Measurements from ENCODE around the gene CLEC18C.
"Not testable (repeated sequence)": the region's sequence is repeated elsewhere in the genome, so short reads cannot be mapped to it uniquely, and the experiment has no call there.

Gene CLEC18C

GRCh38 chr16:70143231-70143895 lies 30.2 kb upstream of the CLEC18C start:
- not testable (repeated sequence) for H2BK120ac ChIP-seq (ENCODE audit: insufficient read depth, low read length, poor library complexity); H3K9ac ChIP-seq (ENCODE audit: low read length); H3K27ac ChIP-seq (ENCODE audit: low read depth, low read length); H2AK5ac ChIP-seq (ENCODE audit: low read length); H3K23ac ChIP-seq (ENCODE audit: low read length); H3K14ac ChIP-seq (ENCODE audit: low read length); H3K4me3 ChIP-seq (ENCODE audit: low read depth, low read length); H4K12ac ChIP-seq (ENCODE audit: low read depth, low read length); H2AFZ ChIP-seq (ENCODE audit: insufficient read depth, low read length, poor library complexity); H3K4me1 ChIP-seq (ENCODE audit: control insufficient read depth in 1 of 2, insufficient read depth in 2 of 2, low read length in 2 of 2); H4K91ac ChIP-seq (ENCODE audit: low read depth, low read length); H3K4ac ChIP-seq (ENCODE audit: low read depth, low read length); DNase-seq; H3K27me3 ChIP-seq (ENCODE audit: insufficient read depth, low read length); H4K8ac ChIP-seq (ENCODE audit: low read depth, low read length); H2BK5ac ChIP-seq (ENCODE audit: low read depth, low read length, poor library complexity); H3K79me2 ChIP-seq (ENCODE audit: control insufficient read depth, insufficient read depth, low read length, poor library complexity); H3K79me1 ChIP-seq (ENCODE audit: low read length); H3K4me2 ChIP-seq (ENCODE audit: low read length); H2BK12ac ChIP-seq (ENCODE audit: low read length); H3K9me3 ChIP-seq (ENCODE audit: insufficient read depth, low read depth, low read length); H3K18ac ChIP-seq (ENCODE audit: low read length)
- no CpG with 5 or more reads among the region's 9 CpGs for WGBS (ENCODE audit: extremely low coverage, insufficient coverage, insufficient read length)
- H3K36me3 ChIP-seq (ENCODE audit: control insufficient read depth in 1 of 2, insufficient read depth in 2 of 2, low read length in 2 of 2), result peaks cover 30 to 34% of the 10 kb centered on the region in 2 experiments

DNA sequence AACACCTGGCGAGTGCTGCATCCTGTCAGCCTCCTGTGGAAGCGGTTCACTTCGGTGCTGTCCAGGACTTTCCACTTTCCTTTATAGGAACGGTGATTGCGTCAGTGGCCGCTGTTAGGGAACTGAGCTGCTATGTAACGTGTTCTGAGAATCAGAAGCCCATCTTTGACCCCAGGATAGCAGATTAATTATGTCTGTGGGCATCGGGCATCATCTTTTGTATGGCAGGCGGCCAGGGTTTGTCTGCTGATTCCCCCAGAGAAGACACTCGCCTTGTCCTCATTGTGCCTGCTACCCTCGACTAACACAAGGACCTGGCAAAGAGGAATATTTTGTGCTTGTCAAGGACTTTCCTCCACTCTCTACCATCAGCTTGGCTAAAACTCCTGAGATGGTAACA lies 25.7 kb upstream of the CLEC18C start:
- H3K27ac ChIP-seq (ENCODE audit: low read depth, low read length); H3K23ac ChIP-seq (ENCODE audit: low read length); H3K9ac ChIP-seq (ENCODE audit: low read length); H3K79me1 ChIP-seq (ENCODE audit: low read length); H3K4me2 ChIP-seq (ENCODE audit: low read length); H3K4me3 ChIP-seq (ENCODE audit: low read depth, low read length); H3K27me3 ChIP-seq (ENCODE audit: insufficient read depth, low read length); H3K79me2 ChIP-seq (ENCODE audit: control insufficient read depth, insufficient read depth, low read length, poor library complexity); H3K4me1 ChIP-seq (ENCODE audit: control insufficient read depth in 1 of 2, insufficient read depth in 2 of 2, low read length in 2 of 2); H4K12ac ChIP-seq (ENCODE audit: low read depth, low read length); H2AK5ac ChIP-seq (ENCODE audit: low read length); H3K9me3 ChIP-seq (ENCODE audit: insufficient read depth, low read depth, low read length); H4K8ac ChIP-seq (ENCODE audit: low read depth, low read length); H2AFZ ChIP-seq (ENCODE audit: insufficient read depth, low read length, poor library complexity); H3K14ac ChIP-seq (ENCODE audit: low read length); H4K91ac ChIP-seq (ENCODE audit: low read depth, low read length); H2BK5ac ChIP-seq (ENCODE audit: low read depth, low read length, poor library complexity); DNase-seq; H3K4ac ChIP-seq (ENCODE audit: low read depth, low read length); H2BK12ac ChIP-seq (ENCODE audit: low read length); H2BK120ac ChIP-seq (ENCODE audit: insufficient read depth, low read length, poor library complexity); H3K18ac ChIP-seq (ENCODE audit: low read length): not testable (repeated sequence)
- no CpG with 5 or more reads among the region's 11 CpGs for WGBS (ENCODE audit: extremely low coverage, insufficient coverage, insufficient read length)
- peaks cover 27 to 50% of the 10 kb centered on the region in 2 experiments for H3K36me3 ChIP-seq (ENCODE audit: control insufficient read depth in 1 of 2, insufficient read depth in 2 of 2, low read length in 2 of 2)

DNA sequence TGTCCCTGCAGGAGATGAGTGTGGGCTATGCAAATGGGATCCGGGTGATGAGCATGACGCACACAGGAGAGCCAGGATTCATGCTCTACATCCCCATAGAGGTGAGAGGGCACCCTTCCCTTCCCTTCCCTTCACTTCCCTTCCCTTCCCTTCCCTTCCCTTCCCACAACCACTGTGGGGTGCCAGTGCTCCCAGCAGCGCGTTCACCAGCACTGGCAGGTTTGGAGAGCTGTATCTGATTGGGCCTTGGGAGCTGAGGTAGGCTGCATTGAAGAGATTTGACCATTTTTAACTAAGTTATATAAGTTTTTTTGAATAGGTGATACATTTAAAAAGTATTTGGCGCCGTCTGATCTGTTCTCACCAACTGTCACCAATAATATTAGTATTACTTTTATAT lies 25.1 kb upstream of the CLEC18C start:
- H3K14ac ChIP-seq (ENCODE audit: low read length); H3K4me3 ChIP-seq (ENCODE audit: low read depth, low read length); H3K23ac ChIP-seq (ENCODE audit: low read length); H3K4me1 ChIP-seq (ENCODE audit: control insufficient read depth in 1 of 2, insufficient read depth in 2 of 2, low read length in 2 of 2); H3K79me1 ChIP-seq (ENCODE audit: low read length); H3K9ac ChIP-seq (ENCODE audit: low read length); H2BK5ac ChIP-seq (ENCODE audit: low read depth, low read length, poor library complexity); H3K18ac ChIP-seq (ENCODE audit: low read length); H3K4me2 ChIP-seq (ENCODE audit: low read length); H2AFZ ChIP-seq (ENCODE audit: insufficient read depth, low read length, poor library complexity); H3K27ac ChIP-seq (ENCODE audit: low read depth, low read length); H4K12ac ChIP-seq (ENCODE audit: low read depth, low read length); H3K79me2 ChIP-seq (ENCODE audit: control insufficient read depth, insufficient read depth, low read length, poor library complexity); H3K4ac ChIP-seq (ENCODE audit: low read depth, low read length); DNase-seq; H2BK12ac ChIP-seq (ENCODE audit: low read length); H3K27me3 ChIP-seq (ENCODE audit: insufficient read depth, low read length); H3K9me3 ChIP-seq (ENCODE audit: insufficient read depth, low read depth, low read length); H2AK5ac ChIP-seq (ENCODE audit: low read length); H2BK120ac ChIP-seq (ENCODE audit: insufficient read depth, low read length, poor library complexity); H4K91ac ChIP-seq (ENCODE audit: low read depth, low read length); H4K8ac ChIP-seq (ENCODE audit: low read depth, low read length): not testable (repeated sequence)
- peaks cover 23 to 51% of the 10 kb centered on the region in 2 experiments for H3K36me3 ChIP-seq (ENCODE audit: control insufficient read depth in 1 of 2, insufficient read depth in 2 of 2, low read length in 2 of 2)
- no CpG with 5 or more reads among the region's 6 CpGs for WGBS (ENCODE audit: extremely low coverage, insufficient coverage, insufficient read length)

DNA sequence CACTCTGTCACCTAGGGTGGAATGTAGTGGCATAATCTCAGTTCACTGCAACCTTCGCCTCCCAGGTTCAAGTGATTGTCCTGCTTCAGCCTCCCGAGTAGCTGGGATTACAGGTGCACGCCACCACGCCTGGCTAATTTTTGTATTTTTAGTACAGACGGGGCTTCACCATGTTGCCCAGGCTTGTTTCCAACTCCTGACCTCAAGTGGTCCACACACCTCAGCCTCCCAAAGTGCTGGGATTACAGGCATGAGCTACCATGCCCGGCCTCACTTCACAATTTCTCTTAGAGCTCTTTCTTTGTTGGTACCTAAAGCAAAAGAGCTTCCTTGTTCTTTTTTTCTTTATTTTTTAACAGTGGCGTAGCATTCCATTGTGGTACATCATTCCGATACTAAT lies 24.3 kb upstream of the CLEC18C start:
- not testable (repeated sequence) for H3K4me1 ChIP-seq (ENCODE audit: control insufficient read depth in 1 of 2, insufficient read depth in 2 of 2, low read length in 2 of 2); H4K8ac ChIP-seq (ENCODE audit: low read depth, low read length); H3K14ac ChIP-seq (ENCODE audit: low read length); H2BK120ac ChIP-seq (ENCODE audit: insufficient read depth, low read length, poor library complexity); H4K91ac ChIP-seq (ENCODE audit: low read depth, low read length); H3K27me3 ChIP-seq (ENCODE audit: insufficient read depth, low read length); H3K27ac ChIP-seq (ENCODE audit: low read depth, low read length); H3K9ac ChIP-seq (ENCODE audit: low read length); H2AFZ ChIP-seq (ENCODE audit: insufficient read depth, low read length, poor library complexity); H4K12ac ChIP-seq (ENCODE audit: low read depth, low read length); H3K79me1 ChIP-seq (ENCODE audit: low read length); H2BK5ac ChIP-seq (ENCODE audit: low read depth, low read length, poor library complexity); DNase-seq; H2BK12ac ChIP-seq (ENCODE audit: low read length); H3K79me2 ChIP-seq (ENCODE audit: control insufficient read depth, insufficient read depth, low read length, poor library complexity); H3K23ac ChIP-seq (ENCODE audit: low read length); H3K18ac ChIP-seq (ENCODE audit: low read length); H2AK5ac ChIP-seq (ENCODE audit: low read length); H3K4ac ChIP-seq (ENCODE audit: low read depth, low read length); H3K4me2 ChIP-seq (ENCODE audit: low read length); H3K9me3 ChIP-seq (ENCODE audit: insufficient read depth, low read depth, low read length); H3K4me3 ChIP-seq (ENCODE audit: low read depth, low read length)
- no CpG with 5 or more reads among the region's 8 CpGs for WGBS (ENCODE audit: extremely low coverage, insufficient coverage, insufficient read length)
- H3K36me3 ChIP-seq (ENCODE audit: control insufficient read depth in 1 of 2, insufficient read depth in 2 of 2, low read length in 2 of 2), result peaks cover 22 to 51% of the 10 kb centered on the region in 2 experiments
